GM21786 (cell line): ENCODE measurements around the gene GRB10.
"Not testable (repeated sequence)": the region's sequence is repeated elsewhere in the genome, so short reads cannot be mapped to it uniquely, and the experiment has no call there.

Experiments used
- ATAC-seq: cut with Tn5 transposase; IDR thresholded peaks from one replicate; pipeline ENCODE4 v1.9.1; 2021; ENCODE audit not compliant: unreplicated experiment

GRB10 gene

GRCh38 chr7:50779427-50779826, 3.3 kb downstream of the GRB10 start:
- no peak for ATAC-seq

DNA sequence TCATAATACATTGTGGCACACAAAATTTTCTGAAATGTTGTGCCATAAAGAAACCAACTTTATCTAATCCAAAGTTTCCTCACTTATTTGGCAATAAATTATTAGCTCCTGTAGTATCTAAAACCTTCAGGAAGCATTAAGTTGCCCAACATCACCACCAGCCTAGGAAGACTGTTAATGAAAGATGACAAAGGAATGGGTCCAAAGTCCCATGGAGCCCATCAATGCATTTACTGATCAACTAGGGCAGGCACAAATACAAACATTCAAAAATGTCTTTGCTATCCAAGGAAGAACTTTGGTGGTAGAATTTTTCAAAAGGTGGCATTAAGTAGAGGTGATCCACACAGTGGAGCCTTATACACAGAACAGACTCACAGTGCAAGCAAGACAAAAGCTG, 4.5 kb downstream of the GRB10 start:
- ATAC-seq, result no peak

DNA sequence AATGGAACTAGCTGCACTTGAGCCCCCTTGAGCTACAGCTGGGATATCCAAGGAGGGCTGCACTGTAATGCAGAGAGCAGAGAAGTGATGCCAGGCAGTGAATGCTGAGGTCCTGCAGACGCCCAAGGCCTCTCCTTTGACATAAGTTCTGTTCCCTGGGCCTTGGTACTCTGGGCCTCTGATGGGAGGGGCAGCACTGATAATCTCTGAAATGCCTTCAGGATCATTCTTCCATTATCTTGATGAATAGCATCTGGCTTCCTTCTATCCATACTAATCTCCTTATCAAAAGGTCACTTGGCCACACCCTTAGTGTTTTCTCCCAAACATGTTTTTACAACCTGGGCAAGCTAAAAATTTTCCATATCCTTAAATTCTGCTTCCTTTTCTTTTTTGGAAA, 6.9 kb downstream of the GRB10 start:
- no peak for ATAC-seq

- ATAC-seq, result no peak
These were observed 7.5 kb downstream of the GRB10 start for GRCh38 chr7:50775231-50775630.

- ATAC-seq, result no peak
These were observed 8.4 kb downstream of the GRB10 start for GRCh38 chr7:50774319-50774718.

- ATAC-seq, result not testable (repeated sequence)
These were observed 9.6 kb downstream of the GRB10 start for GRCh38 chr7:50773071-50773470.

DNA sequence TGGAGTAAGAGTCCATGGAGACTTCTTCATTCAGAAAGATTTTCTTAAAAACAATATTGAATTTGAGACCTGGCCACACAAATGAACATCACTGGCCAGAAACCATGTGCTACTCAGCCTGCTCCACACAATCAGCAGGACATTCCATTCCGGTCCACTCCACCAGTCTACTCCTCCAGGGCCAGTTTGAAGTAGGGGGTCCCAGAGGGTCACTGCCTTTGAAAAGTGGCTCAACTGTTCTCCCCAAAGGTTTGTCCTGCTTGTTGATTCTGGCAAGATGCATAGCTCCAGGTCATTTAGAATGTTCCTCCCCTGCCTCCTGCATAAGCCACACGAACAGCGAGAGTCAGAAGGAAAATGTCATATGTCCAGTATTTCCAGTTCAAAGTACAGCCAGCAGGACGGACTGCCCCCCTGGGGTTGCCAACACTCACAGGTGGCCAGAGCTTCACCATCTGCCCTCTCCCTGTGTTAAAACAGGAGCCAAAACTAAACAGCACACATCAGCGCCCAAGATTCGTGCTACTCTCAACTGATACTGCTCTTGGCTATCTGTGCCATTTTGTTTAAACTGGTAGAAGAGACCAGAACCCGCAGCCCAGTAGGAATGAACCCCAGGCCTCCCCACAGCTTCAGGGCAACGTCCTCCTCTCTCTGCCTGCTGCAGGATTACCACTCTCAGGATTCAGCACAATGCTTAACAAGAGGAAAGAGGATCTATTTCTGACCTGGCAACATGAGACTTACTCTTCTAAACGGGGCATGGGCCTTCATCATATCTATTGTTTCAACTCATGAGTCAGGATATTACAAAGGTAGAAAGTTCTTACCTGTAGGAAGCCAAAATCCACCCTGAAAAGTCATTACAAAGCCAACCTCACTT, 11.3 kb downstream of the GRB10 start:
- no peak for ATAC-seq

DNA sequence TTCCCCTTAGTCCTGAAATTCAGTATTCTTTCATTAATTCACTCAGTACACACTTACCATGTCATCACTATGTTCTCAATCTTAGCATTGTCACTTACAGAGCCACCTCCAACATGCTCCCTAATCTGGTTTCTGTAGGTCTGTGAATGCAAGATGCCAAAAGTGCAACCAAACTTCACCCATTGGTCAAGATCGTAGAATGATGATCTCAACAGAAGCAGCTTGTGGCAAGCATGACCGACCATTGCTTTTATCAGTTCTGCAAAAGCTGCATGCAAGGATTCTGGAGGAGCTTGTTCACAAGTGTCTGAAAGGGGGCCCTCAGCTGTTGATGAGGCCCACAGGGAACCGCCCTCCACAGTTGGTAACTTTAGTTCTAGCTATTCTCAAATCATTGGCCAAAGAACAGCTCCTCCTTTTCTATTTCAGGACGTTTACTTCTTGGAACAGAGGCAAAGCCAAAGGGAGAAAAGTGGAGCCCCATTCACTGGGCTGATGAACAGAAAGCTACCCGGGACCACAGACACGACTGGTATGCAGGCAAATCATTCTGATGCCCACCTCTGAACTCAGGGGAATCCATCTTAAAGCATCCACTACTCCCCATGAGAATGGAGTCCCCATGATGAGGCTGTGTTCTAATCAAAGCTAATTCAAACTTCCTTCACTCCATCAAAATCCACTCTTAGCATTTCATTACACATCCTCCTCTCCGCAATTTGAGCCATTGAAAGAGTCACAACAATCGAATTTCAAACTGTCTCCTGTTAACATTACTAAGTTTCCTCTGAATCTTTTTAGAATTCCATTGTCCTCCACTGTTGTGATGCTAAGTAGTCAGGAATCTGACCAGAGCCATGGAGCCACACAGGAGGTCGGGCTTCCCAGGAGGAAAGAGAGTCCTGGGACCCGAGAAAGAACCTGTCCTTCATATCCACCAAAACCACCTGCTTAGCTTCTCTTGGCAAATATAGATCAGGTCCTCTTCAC, 13.9 kb downstream of the GRB10 start:
- ATAC-seq, result no peak

GRCh38 chr7:50766849-50767207, 15.9 kb downstream of the GRB10 start:
- ATAC-seq, result no peak

GRCh38 chr7:50766106-50766848, 16.4 kb downstream of the GRB10 start:
- no peak for ATAC-seq

DNA sequence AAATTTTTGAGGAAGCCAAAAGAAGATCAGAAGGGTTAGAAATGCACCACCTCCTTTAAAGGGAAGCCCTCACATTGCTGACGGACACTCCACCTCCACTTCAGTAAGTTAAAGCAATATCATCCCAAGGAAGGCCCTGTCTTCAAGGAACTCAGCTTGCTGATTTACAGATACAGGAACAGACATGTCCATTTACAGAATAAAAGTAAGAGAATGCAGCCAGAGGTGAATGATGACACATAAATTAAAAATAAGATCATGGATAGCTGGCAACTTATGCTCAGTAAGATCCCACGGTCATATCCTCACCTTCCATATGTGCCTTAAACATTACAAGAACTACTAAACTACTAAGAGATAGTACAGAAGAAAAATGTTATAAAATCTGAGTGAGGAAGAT, 20.4 kb downstream of the GRB10 start:
- no peak for ATAC-seq

GRCh38 chr7:50761713-50762112, 21.0 kb downstream of the GRB10 start:
- ATAC-seq, result no peak

GRCh38 chr7:50757703-50758390, 24.8 kb downstream of the GRB10 start:
- no peak for ATAC-seq

DNA sequence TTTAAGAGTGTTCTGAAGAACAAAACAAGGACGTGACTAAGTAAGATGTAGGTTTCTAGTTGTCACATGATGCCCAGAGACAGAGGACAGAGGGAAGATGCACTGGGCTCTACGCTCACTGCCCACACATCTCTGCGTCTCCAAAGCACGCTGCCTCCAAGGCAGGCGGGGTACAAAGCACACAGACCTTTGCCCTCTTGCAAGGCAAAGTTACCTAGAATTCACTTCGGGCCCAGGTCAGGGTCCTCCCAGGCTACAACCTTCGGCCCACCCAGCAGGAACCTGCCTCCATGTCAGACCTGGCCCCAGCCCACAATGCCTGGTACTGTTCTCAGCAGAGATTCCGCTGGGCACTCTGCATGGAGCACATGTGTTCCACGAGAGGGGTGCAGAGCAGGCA, 26.5 kb downstream of the GRB10 start:
- no peak for ATAC-seq

DNA sequence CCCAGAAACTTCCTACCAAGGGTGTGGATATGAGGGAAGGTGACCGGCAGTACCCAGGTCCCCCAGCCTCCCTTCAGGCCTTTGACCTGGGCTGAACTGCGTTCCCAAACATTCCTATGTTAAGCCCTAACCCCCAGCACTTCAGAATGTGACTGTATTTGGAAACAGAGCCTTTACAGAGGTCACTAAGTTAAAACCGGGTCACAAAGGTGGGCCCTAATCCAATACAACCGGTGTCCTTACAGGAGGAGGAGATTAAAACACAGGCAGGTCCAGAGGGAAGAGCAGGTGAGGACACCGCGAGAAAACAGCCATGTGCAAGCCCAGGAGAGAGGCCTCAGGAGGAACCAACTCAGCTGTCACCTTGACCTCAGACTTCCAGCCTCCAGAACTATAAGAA, 28.0 kb downstream of the GRB10 start:
- ATAC-seq, result no peak

DNA sequence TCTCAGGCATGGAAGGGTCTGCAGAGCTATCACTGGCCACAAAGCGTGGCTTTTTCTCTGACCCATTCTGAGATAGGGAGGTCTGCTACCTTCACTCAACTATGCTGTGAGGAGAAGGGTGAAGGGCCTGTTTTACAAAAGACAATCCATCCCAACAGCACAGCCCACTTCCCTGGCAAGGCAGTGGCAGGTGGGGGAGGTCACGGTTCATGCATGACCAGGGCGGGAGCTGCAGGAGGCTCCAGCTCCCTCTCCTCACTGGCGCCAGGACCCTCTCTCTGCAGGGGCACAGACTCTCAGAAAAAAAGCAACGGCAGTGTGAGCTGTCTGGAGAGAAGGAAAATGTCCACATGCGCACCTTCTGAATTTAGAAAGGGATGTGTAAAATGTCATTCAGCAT, 28.5 kb downstream of the GRB10 start:
- no peak for ATAC-seq

DNA sequence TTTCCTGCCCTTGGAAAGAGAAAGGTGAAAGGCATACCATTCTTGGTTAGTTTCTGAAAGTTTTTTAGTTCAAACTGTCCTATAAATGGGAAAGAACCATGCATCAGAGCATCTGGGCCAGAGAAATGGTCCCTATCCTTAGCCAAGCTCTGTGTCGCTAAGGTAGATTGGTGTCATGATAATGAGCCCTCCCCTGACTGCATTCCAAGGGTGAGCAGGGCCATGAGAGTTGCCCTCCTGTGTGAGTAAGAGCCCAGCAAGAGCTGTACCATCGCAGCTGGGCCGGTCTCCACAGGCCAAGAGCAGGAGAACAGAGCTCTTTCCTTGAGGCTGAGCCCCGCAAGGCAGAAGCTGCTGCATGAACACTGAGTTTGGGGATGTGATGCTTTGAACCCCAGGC, 30.3 kb downstream of the GRB10 start:
- ATAC-seq, result no peak

DNA sequence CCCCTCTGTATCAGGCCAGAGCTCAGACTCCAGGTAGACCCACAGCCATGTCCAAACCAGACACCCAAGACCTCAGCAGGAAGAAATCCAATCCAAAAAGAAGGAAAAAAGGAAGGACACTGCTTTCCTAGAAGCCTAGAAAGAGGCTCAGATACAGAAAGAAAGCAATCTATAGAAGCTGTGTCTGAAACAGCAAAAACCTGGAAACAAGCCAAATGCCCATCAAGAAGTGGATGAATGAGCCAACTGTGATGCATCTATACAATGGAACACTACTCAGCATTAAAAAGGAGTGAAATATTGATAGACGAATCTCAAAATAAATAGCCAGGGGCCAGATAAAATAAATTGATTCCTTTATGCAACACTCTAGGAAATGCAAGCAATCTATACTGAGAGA, 31.6 kb downstream of the GRB10 start:
- no peak for ATAC-seq

DNA sequence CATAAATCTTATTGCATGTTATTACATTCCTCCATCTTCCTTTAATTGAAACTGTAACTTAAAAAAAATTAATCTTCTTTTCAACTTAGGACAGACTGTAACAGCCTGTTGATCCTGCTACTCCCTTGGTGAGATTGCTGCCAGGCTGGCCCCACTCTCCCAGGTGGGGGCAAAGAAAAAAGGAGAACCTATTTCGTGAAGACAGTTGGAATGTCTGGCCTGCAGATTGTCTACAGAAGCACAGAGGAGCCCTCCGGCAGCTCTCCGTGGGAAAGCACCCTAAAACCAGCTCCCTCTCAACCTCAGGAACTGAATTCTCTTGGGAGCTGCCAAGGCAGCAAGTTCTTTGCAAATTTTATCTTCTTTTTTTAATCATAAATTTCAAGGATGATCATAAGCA, 32.8 kb downstream of the GRB10 start:
- ATAC-seq, result no peak

- ATAC-seq, result no peak
These were observed 34.2 kb downstream of the GRB10 start for GRCh38 chr7:50748472-50748871.

- no peak for ATAC-seq
These were observed 36.9 kb downstream of the GRB10 start for GRCh38 chr7:50745835-50746234.
